Right cardiac atrium (tissue), 5 donors: ENCODE results near the gene FOXK1. TPM values are rescaled to one million over a fixed set of nuclear protein-coding genes. Genes with fewer than 3 reads are reported as not detected.
"Not testable (repeated sequence)": the region's sequence is repeated elsewhere in the genome, so short reads cannot be mapped to it uniquely, and the experiment has no call there.

Source experiments
- ATAC-seq, 2 donors: fragments of 200-7000 bp; cut with Tn5 transposase; one replicate each; pipeline versions ENCODE4 v1.8.0 to v1.9.1; 2020; ENCODE audit warnings: moderate library complexity in 2 of 2, mild to moderate bottlenecking in 1 of 2
- DNase-seq, 3 donors: peaks; one replicate each; pipeline ENCODE4 v3.0.0-alpha.2; 2020
- H3K27ac ChIP-seq: one replicate; pipeline ENCODE4 v1.5.1; 2013; ENCODE audit warnings: mild to moderate bottlenecking, low read length, control low read depth, moderate library complexity
- H3K27me3 ChIP-seq: one replicate; pipeline ENCODE4 v1.6.1; 2013; ENCODE audit not compliant: control insufficient read depth, insufficient read depth
- H3K4me1 ChIP-seq: one replicate; pipeline ENCODE4 v1.6.1; 2013; ENCODE audit warnings: low read length; ENCODE audit not compliant: control insufficient read depth, insufficient read depth
- H3K4me3 ChIP-seq: one replicate; pipeline ENCODE4 v1.5.1; 2013; ENCODE audit warnings: low read length, control low read depth
- H3K9me3 ChIP-seq: one replicate; pipeline ENCODE4 v1.6.1; 2013; ENCODE audit warnings: low read length; ENCODE audit not compliant: control insufficient read depth
- WGBS: extraction: QIAGEN DNeasy Blood & Tissue Kit; methylation state at CpG from one replicate; pipeline ENCODE4 v1.1.7; 2013; 5-methylcytosine and 5-hydroxymethylcytosine counted together
- intact Hi-C, 4 donors: fragments of 100-400 bp; cut with DNase I; formaldehyde crosslinking; loops; one replicate each; pipeline versions ENCODE4 v1.11.0 to v1.14.0; 2022 to 2023
- polyA plus RNA-seq: library from polyadenylated mRNA; stranded (reverse); fragments of 200-250 nt; gene quantifications from one replicate; pipeline ENCODE4 v1.2.3, GENCODE V29; 2013
- total RNA-seq, 4 donors: library from RNA; stranded (reverse); fragmentation: NEBNext Ultra II Directional; extraction: Animal tissue kit (Norgen Biotek cat#: 25700); gene quantifications; one replicate each; pipeline ENCODE4 v1.2.1, GENCODE V29; 2021
- donor health status: healthy with polysubstance abuse.
- donor health status: DM: no; HTN: yes; CAD: no.
- donor health status: DM: no; HTN: no; CAD: no.
- donor health status: DM: no; HTN: yes; CAD: no; lungs with severe emphysema.
- donor health status: DM: yes; HTN: yes; CAD: no.

Gene FOXK1
- total and polyA plus RNA-seq, 5 donors: 10.9 to 22.4 (median 18.1) TPM

DNA sequence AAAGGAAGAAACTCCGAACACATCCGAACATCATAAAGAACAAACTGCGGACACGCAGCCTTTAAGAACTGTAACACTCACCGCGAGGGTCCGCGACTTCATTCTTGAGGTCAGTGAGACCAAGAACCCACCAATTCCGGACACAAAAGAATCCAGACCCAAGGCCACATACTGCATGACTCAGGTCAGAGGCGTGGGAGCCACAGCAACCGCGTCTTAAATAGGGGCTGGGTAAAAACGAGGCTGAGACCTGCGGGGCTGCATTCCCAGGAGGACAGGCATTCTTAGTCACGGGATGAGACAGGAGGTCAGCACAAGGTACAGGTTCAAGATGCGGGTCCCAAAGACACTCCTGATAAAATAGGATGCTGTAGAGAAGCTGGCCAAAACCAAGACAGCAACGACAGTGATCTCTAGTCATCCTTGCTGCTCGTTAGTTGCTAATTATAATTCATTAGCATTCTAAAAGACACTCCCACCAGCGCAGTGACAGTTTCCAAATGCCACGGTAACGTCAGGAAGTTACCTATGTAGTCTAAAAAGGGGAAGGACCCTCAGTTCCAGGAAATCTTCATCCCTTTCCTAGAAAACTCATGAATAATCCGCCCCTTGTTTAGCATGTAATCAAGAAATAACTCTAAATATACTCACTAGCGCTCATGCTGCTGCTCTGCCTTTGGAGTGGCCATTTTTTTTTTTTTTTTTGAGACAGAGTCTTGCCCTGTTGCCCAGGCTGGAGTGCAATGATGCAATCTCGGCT lies 112.7 kb downstream of the FOXK1 start:
- intact Hi-C loops: loop anchor here (5.0 to 10.0 kb wide), 5 partner anchors 88 to 290 kb away; partner anchors contain the start of gene RADIL (in 2 of the 4)
- Histone ChIP-seq H3K27me3 (no peaks in the 10 kb centered on the region), H3K4me3 (no peak overlapping the region), H3K27ac (no peak overlapping the region), H3K9me3 (no peaks in the 10 kb centered on the region), H3K4me1 (no peaks in the 10 kb centered on the region)
- ATAC-seq (no peak), DNase-seq (peak in 1 of 3 donors; percentile 27)
- 87% methylated on average over 24 of the region's 24 CpGs for WGBS

DNA sequence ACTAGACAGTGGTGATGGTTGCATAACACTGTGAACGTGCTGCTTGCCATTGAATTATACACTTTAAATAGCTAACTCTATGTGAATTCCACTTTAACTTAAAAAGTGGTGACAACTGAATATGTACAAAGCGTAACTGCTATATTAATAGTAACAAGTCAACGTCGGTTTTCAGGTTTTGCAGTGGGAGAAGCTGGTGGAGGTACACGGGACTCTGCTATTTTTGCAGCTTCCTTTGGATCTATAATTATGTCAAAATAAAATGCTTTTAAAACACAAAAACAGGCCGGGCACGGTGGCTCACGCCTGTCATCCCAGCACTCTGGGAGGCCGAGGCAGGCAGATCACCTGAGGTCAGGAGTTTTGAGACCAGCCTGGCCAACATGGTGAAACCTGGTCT lies 114.4 kb downstream of the FOXK1 start:
- no peaks in the 10 kb centered on the region for H3K9me3 ChIP-seq
- no peaks in the 10 kb centered on the region for H3K4me1 ChIP-seq
- no peak overlapping the region for H3K4me3 ChIP-seq
- DNase-seq: no peak
- H3K27me3 ChIP-seq: no peaks in the 10 kb centered on the region
- intact Hi-C loops: loop anchor here (5.0 to 10.0 kb wide), 5 partner anchors 86 to 288 kb away; partner anchors contain the start of gene RADIL (in 2 of the 4)
- no peak for ATAC-seq
- 88% methylated on average over 9 of the region's 9 CpGs for WGBS
- no peak overlapping the region for H3K27ac ChIP-seq

DNA sequence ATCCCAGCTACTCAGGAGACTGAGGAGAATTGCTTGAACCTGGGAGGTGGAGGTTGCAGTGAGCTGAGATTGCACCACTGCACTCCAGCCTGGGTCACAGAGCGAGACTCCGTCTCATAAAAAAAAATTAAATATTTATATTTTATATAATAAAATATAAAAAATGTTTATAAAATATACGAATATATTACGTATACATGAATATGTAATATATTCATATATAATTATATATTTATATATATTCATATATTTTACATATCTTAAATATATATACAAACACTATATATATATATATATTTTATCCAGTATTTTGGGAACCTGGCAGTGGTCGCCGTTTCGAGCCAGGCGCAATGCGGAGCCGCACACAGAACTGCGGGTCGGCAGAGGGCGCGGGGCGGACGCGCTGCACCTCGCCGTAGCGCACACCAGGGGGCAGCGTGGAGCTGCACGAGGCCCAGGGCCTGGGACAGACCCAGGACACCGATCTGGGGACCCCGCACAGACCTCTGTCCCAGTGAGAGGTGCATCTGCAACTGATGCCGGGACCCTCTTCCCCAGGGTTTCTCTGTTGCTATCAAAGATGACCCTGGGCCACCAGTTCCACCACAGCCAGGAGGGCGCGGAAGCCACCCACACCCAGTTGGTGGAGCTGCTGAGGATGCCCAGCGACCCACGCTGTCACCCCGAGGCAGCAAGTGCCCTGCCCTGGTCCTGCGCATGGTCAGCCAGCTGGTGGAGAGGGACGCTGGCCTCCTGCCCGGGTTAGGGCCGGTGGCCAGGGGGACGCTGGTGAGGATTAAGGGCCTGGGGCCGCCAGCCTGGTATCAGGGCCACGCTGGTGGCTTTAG lies 116.0 kb downstream of the FOXK1 start:
- ATAC-seq (peak; percentile 62 to 72), DNase-seq (peak; percentile 67 to 88 (median 83))
- no peaks in the 10 kb centered on the region for H3K27me3 ChIP-seq
- WGBS: 36% methylated on average over 37 of the region's 37 CpGs
- no peaks in the 10 kb centered on the region for H3K9me3 ChIP-seq
- H3K4me3 ChIP-seq: no peak overlapping the region
- H3K4me1 ChIP-seq: no peaks in the 10 kb centered on the region
- H3K27ac ChIP-seq: no peak overlapping the region
- intact Hi-C loops: loop anchor here (5.0 to 10.0 kb wide), 5 partner anchors 84 to 287 kb away; partner anchors contain the start of gene RADIL (in 2 of the 4)

DNA sequence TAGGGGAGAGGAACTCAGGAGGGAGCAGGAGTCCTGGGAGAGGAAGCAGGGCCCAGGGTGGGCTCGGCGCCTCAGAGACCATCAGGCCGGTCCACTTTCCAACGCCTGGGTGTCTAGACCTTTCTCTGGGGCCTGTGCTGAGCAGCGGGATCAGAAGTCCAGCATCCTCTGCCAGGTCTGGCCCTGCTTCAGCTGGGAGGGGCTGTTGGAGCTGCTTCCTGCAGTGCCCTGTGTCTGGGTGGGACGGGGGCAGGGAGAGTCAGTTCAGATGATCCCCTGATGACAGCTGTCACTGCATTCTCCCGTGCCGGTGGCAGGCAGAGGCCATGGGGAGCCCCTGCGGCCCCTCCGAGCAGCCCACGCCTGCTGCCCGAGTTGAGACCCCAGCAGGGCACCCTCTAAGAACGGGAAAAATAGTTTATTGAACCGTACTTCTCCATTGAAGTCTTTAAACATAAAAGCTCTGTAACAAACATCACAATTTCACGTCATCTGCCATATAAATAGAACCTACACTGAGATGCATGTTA lies 116.7 kb downstream of the FOXK1 start:
- WGBS: 63% methylated on average over 15 of the region's 15 CpGs
- no peak overlapping the region for H3K27ac ChIP-seq
- peak; percentile 19 to 53 for ATAC-seq

DNA sequence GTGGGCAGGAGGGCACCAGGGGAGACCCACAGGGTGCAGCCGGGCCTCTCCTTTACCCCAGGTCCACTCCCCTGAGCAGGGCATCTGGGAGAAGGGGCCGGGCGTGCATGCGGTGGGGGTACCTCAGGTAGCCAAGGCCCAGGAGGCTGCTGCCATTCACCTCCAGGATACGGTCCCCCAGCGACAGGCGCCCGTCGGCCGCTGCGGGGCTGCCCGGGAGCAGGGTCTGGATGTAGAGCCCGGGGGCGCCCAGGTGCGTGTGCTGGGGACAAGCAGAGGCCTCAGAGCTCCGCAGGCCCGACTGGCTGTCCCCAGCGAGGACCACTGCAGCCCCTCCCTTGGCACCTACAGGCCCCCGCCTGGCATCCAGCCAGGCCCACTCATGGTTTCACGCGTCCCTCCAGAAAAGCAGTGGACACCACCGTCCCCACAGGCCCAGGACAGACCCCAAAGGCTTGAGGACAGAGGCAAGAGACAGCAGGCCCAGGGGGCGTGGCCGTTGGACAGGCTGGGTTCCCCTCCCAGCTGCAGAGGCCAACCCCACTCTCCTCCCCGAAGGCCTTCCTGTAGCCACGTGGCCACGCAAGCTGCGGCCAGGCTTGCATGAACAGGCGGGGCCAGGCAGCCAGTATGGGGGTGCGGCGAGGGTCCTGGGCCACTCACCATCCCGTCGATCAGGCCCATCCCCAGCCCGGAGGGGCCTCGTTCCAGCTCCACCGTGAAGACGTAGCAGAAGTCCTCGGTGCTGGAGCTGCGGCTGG lies 117.6 kb downstream of the FOXK1 start:
- no peaks in the 10 kb centered on the region for H3K9me3 ChIP-seq
- no peak overlapping the region for H3K27ac ChIP-seq
- peak; percentile 65 to 75 for ATAC-seq
- WGBS: 71% methylated on average over 39 of the region's 39 CpGs
- intact Hi-C loops: loop anchor here (5.0 to 10.0 kb wide), 5 partner anchors 83 to 285 kb away; partner anchors contain the start of gene RADIL (in 2 of the 4)
- H3K4me3 ChIP-seq: no peak overlapping the region
- no peaks in the 10 kb centered on the region for H3K4me1 ChIP-seq
- DNase-seq: peak; percentile 77 to 93 (median 90)
- no peaks in the 10 kb centered on the region for H3K27me3 ChIP-seq

More for the DNA sequence above, 116.7 kb downstream of the FOXK1 start:
- peak in 1 of 3 donors; percentile 71 for DNase-seq
- H3K27me3 ChIP-seq: no peaks in the 10 kb centered on the region
- no peaks in the 10 kb centered on the region for H3K4me1 ChIP-seq
- no peaks in the 10 kb centered on the region for H3K9me3 ChIP-seq
- no peak overlapping the region for H3K4me3 ChIP-seq
- intact Hi-C loops: loop anchor here (5.0 to 10.0 kb wide), 5 partner anchors 84 to 286 kb away; partner anchors contain the start of gene RADIL (in 2 of the 4)

DNA sequence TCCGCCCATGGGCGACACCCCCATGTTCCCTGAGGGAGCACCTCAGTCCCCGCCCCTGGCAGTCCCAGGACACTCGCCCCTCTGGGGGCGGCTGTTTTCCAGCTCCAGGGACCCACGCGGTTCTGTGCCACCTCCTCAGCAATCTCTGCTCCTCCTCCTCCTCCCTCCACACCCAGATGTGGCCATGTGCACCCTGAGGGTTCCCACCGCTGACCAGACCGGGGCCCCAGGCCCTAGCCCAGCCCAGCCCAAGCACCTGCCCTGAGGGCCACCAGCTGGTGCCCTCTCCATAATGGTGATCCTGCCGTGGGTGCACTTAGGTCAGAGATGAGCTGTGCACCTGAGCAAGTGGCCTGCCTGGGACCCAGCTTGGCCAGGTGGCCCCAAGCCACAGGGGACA lies 118.4 kb downstream of the FOXK1 start:
- intact Hi-C loops: no loop called here
- Histone ChIP-seq H3K4me3 (no peak overlapping the region), H3K9me3 (no peaks in the 10 kb centered on the region), H3K4me1 (no peaks in the 10 kb centered on the region), H3K27me3 (no peaks in the 10 kb centered on the region), H3K27ac (no peak overlapping the region)
- peak in 1 of 3 donors; percentile 50 for DNase-seq
- ATAC-seq: peak; percentile 2
- WGBS: 84% methylated on average over 10 of the region's 10 CpGs

DNA sequence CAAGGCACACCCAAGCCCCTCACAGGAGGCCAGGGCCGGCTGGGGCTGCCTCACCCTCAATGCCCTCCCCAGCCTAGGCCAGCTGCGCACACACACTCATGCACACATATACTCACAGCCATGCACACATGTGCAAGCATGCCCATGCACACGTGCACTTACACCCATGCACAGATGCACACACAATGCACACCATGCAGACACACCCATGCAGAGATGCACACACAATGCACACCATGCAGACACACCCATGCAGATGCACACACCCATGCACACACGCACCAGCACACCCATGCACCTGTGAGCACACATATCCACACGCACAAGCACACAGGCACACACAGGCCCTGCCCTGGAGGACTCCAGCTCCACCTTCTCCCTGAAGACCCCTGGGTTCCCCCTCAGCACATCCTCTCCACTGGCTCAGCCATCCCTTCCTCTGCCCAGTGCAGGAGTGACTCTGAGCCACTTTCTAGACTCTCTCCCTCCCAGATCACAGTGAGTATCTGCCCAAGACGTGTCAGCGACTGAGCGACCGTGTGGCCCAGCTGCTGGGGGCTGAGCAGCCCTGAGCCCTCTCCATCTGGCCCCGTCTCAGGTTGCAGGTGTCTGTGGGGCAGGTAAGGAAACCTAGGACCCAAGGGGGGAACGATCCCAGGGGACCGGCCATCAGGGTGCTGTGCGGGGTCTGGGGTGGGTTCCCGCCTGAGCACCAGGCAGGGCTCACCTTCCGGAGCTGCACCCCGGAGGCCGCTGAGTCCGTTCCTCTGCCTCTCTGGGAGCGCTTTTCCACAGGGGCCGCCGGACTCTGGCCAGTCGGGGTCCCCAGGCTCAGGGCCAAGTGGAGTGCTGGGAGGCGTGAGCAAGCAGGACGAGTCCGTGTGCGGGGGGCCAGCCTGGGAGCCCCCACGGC lies 119.1 kb downstream of the FOXK1 start:
- Histone ChIP-seq H3K9me3 (no peaks in the 10 kb centered on the region), H3K27ac (no peak overlapping the region), H3K4me1 (no peaks in the 10 kb centered on the region), H3K27me3 (no peaks in the 10 kb centered on the region), H3K4me3 (no peak overlapping the region)
- WGBS: 89% methylated on average over 27 of the region's 27 CpGs
- intact Hi-C loops: no loop called here
- DNase-seq (peak in 2 of 3 donors; percentile 52 to 64), ATAC-seq (no peak)

DNA sequence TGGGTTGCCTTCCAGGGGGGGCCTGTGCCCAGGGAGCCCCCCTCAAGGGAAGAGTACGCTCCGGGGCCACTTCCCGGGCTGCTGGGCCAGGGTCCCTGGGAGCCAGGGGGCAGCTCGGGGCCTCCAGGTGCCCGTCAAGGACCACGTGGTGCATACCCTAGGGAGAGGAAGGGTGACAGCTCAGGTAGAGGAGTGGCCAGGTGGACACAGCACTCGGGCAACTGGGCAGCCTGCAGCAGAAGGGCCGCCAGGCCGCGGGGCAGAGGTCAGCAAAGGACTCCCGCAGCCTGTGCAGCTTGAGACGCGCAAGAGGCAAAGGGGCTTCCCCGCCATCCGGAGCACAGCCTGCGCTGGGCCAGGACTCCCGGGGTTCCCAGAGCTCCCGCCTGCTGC lies 119.7 kb downstream of the FOXK1 start:
- H3K9me3 ChIP-seq: no peaks in the 10 kb centered on the region
- intact Hi-C loops: no loop called here
- no peak overlapping the region for H3K27ac ChIP-seq
- DNase-seq: peak in 2 of 3 donors; percentile 52 to 63
- no peak for ATAC-seq
- WGBS: 89% methylated on average over 18 of the region's 18 CpGs
- H3K4me3 ChIP-seq: no peak overlapping the region
- H3K27me3 ChIP-seq: no peaks in the 10 kb centered on the region
- H3K4me1 ChIP-seq: no peaks in the 10 kb centered on the region

DNA sequence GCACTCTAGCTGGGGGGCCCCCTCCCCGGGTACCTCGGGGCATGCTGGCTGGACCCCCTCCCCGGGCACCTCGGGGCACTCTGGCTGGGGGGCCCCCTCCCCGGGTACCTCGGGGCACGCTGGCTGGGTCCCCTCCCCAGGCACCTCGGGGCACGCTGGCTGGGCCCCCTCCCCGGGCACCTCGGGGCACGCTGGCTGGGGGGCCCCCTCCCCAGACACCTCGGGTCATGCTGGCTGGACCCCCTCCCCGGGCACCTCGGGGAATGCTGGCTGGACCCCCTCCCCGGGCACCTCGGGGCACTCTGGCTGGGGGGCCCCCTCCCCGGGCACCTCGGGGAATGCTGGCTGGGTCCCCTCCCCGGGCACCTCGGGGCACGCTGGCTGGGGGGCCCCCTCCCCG lies 120.5 kb downstream of the FOXK1 start:
- intact Hi-C loops, H3K9me3 ChIP-seq, H3K4me3 ChIP-seq, DNase-seq, H3K27ac ChIP-seq, H3K4me1 ChIP-seq, H3K27me3 ChIP-seq, ATAC-seq: not testable (repeated sequence)
- WGBS: 90% methylated on average over 23 of the region's 23 CpGs
